Vagina (tissue), 2 donors: Measurements from ENCODE around the gene GATA6.

ENCODE experiments used
- POLR2A ChIP-seq, 2 donors: fragments of 450-650 bp; IDR thresholded peaks; one replicate each; pipeline ENCODE4 v1.6.1; 2017; ENCODE audit warnings: antibody characterized with exemption in 2 of 2, mild to moderate bottlenecking in 2 of 2, moderate library complexity in 2 of 2
- TF ChIP-seq, protein P1 (sequence below), 3 experiments: fragments of 450-650 bp in 2 of 3; fragments of 200-600 bp in 1 of 3; sonication (generic) in 1 of 3; IDR thresholded peaks; one replicate each; pipeline ENCODE4 v1.5.1; 2017 to 2019; ENCODE audit warnings: antibody characterized with exemption in 3 of 3, mild to moderate bottlenecking in 2 of 3, moderate library complexity in 2 of 3

DNA sequence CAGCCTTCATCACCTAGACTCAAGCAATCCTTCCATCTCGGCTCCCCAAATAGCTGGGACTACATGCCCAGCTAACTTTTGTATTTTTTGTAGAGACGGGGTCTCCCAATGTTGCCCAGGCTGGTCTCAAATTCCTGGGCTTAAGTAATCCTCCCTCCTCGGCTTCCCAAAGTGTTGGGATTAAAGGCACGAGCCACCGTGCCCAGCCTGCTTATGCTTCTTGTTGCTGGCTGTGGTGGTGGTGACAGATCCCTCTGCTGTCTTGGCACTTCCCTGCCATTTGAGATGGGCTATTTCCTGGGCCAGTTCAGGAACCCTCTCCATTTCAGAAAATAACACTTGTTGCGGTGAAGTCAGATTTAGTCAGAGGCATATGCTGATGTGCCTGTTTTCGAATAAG is 28.8 kb downstream of the GATA6 start:
- TF ChIP-seq, protein P1, sequence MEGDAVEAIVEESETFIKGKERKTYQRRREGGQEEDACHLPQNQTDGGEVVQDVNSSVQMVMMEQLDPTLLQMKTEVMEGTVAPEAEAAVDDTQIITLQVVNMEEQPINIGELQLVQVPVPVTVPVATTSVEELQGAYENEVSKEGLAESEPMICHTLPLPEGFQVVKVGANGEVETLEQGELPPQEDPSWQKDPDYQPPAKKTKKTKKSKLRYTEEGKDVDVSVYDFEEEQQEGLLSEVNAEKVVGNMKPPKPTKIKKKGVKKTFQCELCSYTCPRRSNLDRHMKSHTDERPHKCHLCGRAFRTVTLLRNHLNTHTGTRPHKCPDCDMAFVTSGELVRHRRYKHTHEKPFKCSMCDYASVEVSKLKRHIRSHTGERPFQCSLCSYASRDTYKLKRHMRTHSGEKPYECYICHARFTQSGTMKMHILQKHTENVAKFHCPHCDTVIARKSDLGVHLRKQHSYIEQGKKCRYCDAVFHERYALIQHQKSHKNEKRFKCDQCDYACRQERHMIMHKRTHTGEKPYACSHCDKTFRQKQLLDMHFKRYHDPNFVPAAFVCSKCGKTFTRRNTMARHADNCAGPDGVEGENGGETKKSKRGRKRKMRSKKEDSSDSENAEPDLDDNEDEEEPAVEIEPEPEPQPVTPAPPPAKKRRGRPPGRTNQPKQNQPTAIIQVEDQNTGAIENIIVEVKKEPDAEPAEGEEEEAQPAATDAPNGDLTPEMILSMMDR (IDR thresholded peaks at IDR 0.05) = no peak
- TF ChIP-seq POLR2A (IDR thresholded peaks at IDR 0.05) = no peak
